TTC549 (cell line): Measurements from ENCODE around the gene SFXN3.

ENCODE experiments used
- FAIRE-seq: peaks from 2 replicates; lab custom pipeline; 2012; peaks lifted over from hg19 to GRCh38; lab: Jason Lieb, UNC

The SFXN3 gene

DNA sequence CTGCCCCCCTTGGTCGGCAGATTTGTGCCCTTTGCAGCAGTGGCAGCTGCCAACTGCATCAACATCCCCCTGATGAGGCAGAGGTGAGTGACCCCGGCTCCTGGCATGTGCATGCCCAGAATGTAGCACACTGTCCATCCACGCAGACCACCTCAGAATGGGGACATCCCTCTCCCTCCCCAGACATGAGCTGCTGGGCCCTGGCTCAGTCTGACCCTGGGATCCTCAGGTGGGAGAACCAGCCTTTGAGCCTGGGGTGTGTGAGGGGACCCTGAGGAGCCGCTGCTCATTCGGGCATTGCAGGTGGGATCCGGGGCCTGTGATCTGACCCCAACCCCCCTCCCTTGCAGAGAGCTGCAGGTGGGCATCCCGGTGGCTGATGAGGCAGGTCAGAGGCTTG is 5.7 kb downstream of the SFXN3 start:
- FAIRE-seq, result no peak

DNA sequence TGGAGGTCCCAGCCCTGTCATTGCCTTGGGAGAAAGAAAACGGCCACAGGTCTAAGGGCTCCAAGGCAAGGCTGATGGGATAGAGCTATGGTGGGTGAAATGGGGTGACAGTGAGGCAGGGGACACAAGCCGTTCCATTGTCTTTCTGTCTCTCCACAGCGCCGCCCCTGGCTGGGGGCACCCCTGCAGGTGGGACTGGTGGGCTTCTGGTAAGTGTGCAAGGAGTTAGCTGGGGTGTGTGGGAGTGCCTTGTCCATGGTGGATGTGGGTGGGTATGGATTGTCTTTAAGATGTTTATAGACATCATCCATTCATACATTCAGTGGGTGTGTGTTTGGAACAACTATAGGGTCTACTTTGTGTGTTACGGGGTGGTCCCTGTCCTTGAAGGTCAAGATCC is 7.5 kb downstream of the SFXN3 start:
- FAIRE-seq, result no peak

DNA sequence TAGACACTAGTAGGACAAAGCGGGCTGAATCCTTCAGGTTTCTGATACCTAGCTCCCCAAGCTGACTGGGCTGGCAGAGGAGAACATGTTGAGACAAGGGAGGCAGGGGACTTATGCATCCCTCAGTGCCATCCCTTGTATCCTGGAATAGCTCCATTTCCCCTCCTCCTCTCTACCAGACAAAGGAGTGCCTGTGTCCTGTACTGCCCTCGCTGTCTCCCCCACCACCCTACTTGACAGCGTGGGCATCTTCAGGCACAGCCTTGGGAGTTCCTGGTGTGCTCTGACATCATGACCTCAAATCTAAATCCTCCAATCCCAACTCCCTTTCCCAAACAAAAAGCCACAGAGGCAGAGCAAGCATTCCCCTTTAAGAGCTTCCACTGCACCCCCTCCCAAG is 9.0 kb downstream of the SFXN3 start:
- FAIRE-seq, result no peak

- no peak for FAIRE-seq
These were observed 9.8 kb downstream of the SFXN3 start for GRCh38 chr10:101040851-101041250.

GRCh38 chr10:101041252-101041761 is 10.3 kb downstream of the SFXN3 start:
- FAIRE-seq, result peak; percentile 69

- no peak for FAIRE-seq
These were observed 11.1 kb downstream of the SFXN3 start for GRCh38 chr10:101042118-101042517.

- FAIRE-seq, result peak; percentile 66
These were observed 11.8 kb downstream of the SFXN3 start for GRCh38 chr10:101042667-101043362.

- FAIRE-seq, result no peak
These were observed 12.3 kb downstream of the SFXN3 start for GRCh38 chr10:101043363-101043707.

DNA sequence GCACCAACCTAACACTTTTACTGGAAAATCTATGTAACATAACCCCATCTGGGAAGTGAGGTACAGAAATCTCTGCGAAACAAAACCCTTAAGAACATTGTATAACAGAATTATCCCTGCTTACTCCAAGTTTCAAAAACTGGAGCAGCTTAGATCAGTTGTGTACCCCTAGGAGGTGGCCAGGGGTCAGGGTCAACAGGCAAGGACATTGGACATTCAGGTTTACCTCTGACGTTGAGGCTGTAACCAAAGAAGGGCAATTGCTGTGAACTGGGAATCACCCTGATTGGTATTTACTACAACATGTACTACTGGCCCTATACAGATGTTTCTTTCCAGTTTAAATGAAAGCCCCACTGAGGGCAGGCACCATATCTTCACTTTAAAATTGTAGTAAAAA is 13.1 kb downstream of the SFXN3 start:
- no peak for FAIRE-seq

DNA sequence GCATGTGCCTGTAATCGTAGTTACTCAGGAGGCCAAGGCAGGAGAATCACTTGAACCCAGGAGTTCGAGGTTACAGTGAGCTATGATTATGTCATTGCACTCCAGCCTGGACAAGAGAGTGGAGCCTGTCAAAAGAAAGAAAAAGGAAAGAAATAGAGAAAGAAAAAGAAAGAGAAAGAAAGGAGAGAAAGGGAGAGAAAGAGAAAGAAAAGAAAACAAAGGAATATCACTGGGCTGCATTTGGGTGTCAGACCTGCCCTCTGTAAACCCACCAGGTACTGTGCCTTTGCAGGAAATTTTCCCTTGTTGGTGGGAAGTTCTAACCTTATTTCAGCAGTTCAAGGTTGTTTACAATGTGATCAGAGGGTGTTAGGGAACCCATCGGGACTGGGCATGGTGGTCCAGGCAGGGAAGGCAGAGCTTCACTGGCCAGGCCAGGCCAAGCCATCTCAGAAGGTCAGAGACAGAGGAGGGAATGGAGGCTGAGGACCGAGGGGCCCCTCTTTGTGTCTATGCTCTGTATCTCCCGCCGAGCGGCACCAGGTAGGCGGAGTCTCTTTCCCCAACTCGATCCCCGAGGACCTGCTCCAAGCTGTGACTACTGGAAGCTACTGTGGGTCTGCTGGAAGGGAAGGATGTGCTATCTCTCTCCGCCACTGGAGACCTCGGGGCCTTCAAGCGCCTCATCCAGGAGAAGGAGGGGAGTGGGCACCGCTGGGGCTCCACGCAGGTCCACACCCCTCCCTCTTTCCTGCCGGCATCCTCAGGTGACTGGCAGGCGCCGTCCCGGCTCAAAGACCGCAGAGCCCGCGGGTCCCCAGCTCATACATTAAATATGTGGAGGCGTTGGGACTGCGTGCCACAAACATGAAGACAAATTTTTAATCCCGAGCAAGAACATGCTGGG is 15.6 kb downstream of the SFXN3 start:
- FAIRE-seq, result no peak

GRCh38 chr10:101047268-101047667 is 16.2 kb downstream of the SFXN3 start:
- no peak for FAIRE-seq

- no peak for FAIRE-seq
These were observed 17.2 kb downstream of the SFXN3 start for GRCh38 chr10:101047961-101048892.

DNA sequence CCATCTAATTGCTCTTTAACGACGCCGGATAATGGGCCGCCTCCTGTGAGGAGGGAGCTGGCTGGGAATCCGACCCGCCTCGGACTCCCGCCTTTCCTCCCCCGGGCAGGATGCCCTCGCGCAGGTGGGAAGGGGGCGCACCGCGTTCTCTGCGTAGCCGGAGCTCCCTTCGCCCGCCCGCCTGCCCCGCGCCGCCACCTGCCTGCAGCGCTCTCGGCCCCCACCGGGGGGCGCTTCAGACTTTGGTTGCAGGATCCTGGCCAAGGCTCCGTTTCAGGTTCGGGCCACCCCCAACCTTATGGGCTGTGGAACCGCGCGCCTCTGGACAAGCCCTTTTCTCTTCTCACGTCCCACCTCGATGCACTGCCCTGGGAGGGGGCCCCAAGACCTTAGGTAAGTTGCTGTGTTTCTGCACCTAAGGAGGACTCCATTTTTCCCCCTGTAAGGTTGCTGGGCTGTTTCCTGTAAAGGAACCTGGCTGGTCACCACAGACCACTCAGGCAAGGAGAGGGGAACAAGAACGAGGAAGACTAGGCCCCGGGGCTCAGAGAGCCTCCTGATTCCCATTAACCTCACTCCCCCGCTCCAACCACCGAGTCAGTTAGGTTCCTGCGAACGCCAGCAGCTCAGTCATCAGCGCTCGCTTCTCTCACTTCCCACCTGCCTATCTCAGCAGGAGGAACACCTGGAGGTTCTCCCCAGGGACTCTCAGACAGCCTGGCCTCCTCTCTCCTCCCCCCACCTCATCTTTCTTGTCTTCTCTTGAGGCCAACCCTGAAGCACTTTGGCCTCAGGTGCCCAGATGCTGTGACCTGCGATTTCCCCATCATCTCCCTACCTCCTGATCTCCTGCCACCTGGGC is 19.4 kb downstream of the SFXN3 start:
- FAIRE-seq, result no peak

- no peak for FAIRE-seq
These were observed 21.3 kb downstream of the SFXN3 start for GRCh38 chr10:101052285-101052684.

GRCh38 chr10:101053516-101053915 is 22.5 kb downstream of the SFXN3 start:
- FAIRE-seq, result no peak

GRCh38 chr10:101054351-101054750 is 23.3 kb downstream of the SFXN3 start:
- no peak for FAIRE-seq

DNA sequence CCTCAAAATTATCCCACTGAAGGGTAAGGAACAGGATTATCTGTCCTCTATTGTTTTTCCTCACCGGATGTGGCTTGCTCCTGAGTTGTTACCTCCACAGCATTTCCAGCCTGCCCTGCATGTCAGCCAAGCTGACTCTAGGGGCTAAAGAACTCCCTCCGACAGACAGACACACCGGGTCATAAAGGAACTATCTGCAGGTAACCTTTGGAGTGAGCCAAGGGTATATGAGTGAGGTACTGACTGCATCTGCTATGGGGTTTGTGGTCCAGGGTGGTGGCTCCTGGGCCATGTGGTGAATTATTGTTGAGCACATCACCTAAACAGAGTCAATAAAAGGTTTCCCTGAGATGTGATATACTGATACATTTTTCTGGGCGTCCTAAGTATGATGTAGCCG is 23.8 kb downstream of the SFXN3 start:
- FAIRE-seq, result no peak

- no peak for FAIRE-seq
These were observed 24.4 kb downstream of the SFXN3 start for GRCh38 chr10:101055411-101055810.

- no peak for FAIRE-seq
These were observed 25.5 kb downstream of the SFXN3 start for GRCh38 chr10:101056365-101057151.
